Measurements from ENCODE around the gene CDK5. TPM values are rescaled to one million over a fixed set of nuclear protein-coding genes. Genes with fewer than 3 reads are reported as not detected.
A peak's percentile ranks its signal among the peaks of the same experiment; 100 is the strongest.

Gene CDK5
- total and polyA plus RNA-seq, 2 experiments from 2014 or later, result 17.8 to 56.8 TPM

GRCh38 chr7:151017953-151018420, 39.7 kb downstream of the CDK5 start:
- H3K4me3 ChIP-seq, result peak overlapping the region; percentile 17
- H3K27ac ChIP-seq, result no peak overlapping the region
- H3K4me1 ChIP-seq (ENCODE audit: low read depth), result peaks cover 21% of the 10 kb centered on the region
- peaks cover 10% of the 10 kb centered on the region for H3K27me3 ChIP-seq
- peak; percentile 57 to 84 for DNase-seq (ENCODE audit: low read depth in 1 of 2, low spot score in 1 of 2)
- peak; percentile 98 for TF ChIP-seq CTCF (IDR thresholded peaks at IDR 0.05; ENCODE audit: low read depth, low read length)
- no peaks in the 10 kb centered on the region for H3K9me3 ChIP-seq (ENCODE audit: low read depth)
- H3K36me3 ChIP-seq, result no peaks in the 10 kb centered on the region

GRCh38 chr7:151017370-151017952, 40.2 kb downstream of the CDK5 start:
- DNase-seq (ENCODE audit: low read depth in 1 of 2, low spot score in 1 of 2), result no peak
- Histone ChIP-seq H3K27me3 (peaks cover 10% of the 10 kb centered on the region), H3K4me1 (ENCODE audit: low read depth) (peaks cover 21% of the 10 kb centered on the region), H3K4me3 (peak overlapping the region; percentile 17), H3K9me3 (ENCODE audit: low read depth) (no peaks in the 10 kb centered on the region), H3K36me3 (no peaks in the 10 kb centered on the region), H3K27ac (no peak overlapping the region)
- TF ChIP-seq CTCF (IDR thresholded peaks at IDR 0.05; ENCODE audit: low read depth, low read length), result no peak

GRCh38 chr7:151016942-151017341, 40.8 kb downstream of the CDK5 start:
- H3K4me3 ChIP-seq, result no peak overlapping the region
- H3K36me3 ChIP-seq, result no peaks in the 10 kb centered on the region
- peaks cover 10% of the 10 kb centered on the region for H3K27me3 ChIP-seq
- no peak for DNase-seq (ENCODE audit: low read depth in 1 of 2, low spot score in 1 of 2)
- H3K4me1 ChIP-seq (ENCODE audit: low read depth), result peaks cover 21% of the 10 kb centered on the region
- no peaks in the 10 kb centered on the region for H3K9me3 ChIP-seq (ENCODE audit: low read depth)
- no peak for TF ChIP-seq CTCF (IDR thresholded peaks at IDR 0.05; ENCODE audit: low read depth, low read length)
- no peak overlapping the region for H3K27ac ChIP-seq

GRCh38 chr7:151016505-151016904, 41.2 kb downstream of the CDK5 start:
- H3K27me3 ChIP-seq, result peaks cover 10% of the 10 kb centered on the region
- peaks cover 21% of the 10 kb centered on the region for H3K4me1 ChIP-seq (ENCODE audit: low read depth)
- TF ChIP-seq CTCF (IDR thresholded peaks at IDR 0.05; ENCODE audit: low read depth, low read length), result no peak

GRCh38 chr7:151015967-151016366, 41.7 kb downstream of the CDK5 start:
- Histone ChIP-seq H3K36me3 (no peaks in the 10 kb centered on the region), H3K9me3 (ENCODE audit: low read depth) (no peaks in the 10 kb centered on the region), H3K4me1 (ENCODE audit: low read depth) (peaks cover 20% of the 10 kb centered on the region), H3K27ac (no peak overlapping the region), H3K4me3 (no peak overlapping the region), H3K27me3 (peaks cover 10% of the 10 kb centered on the region)
- DNase-seq (ENCODE audit: low read depth in 1 of 2, low spot score in 1 of 2), result no peak
- no peak for TF ChIP-seq CTCF (IDR thresholded peaks at IDR 0.05; ENCODE audit: low read depth, low read length)

More at GRCh38 chr7:151016505-151016904, 41.2 kb downstream of the CDK5 start:
- H3K4me3 ChIP-seq, result no peak overlapping the region
- H3K36me3 ChIP-seq, result no peaks in the 10 kb centered on the region
- no peaks in the 10 kb centered on the region for H3K9me3 ChIP-seq (ENCODE audit: low read depth)
- no peak for DNase-seq (ENCODE audit: low read depth in 1 of 2, low spot score in 1 of 2)
- no peak overlapping the region for H3K27ac ChIP-seq
